ENCODE measurements around the gene CTXN3.

Gene CTXN3

GRCh38 chr5:127649018-127649439 lies at the start of gene CTXN3:
CTXN3 (plus strand) TSS chr5:127649082; CDS start chr5:127657522, 8,440 bp downstream.
- DNase-seq (ENCODE audit: low spot score) = no peak

- DNase-seq (ENCODE audit: low spot score) = no peak
Observed at GRCh38 chr5:127599320-127599719, 49.6 kb upstream of the CTXN3 start.

GRCh38 chr5:127599847-127600246 lies 49.0 kb upstream of the CTXN3 start:
- DNase-seq (ENCODE audit: low spot score) = no peak

- DNase-seq (ENCODE audit: low spot score) = no peak
Observed at GRCh38 chr5:127601111-127601510, 47.8 kb upstream of the CTXN3 start.

GRCh38 chr5:127601601-127602000 lies 47.3 kb upstream of the CTXN3 start:
- no peak for DNase-seq (ENCODE audit: low spot score)

- no peak for DNase-seq (ENCODE audit: low spot score)
Observed at GRCh38 chr5:127602481-127602880, 46.4 kb upstream of the CTXN3 start.

GRCh38 chr5:127602896-127603844 lies 45.7 kb upstream of the CTXN3 start:
- DNase-seq (ENCODE audit: low spot score) = no peak

- DNase-seq (ENCODE audit: low spot score) = no peak
Observed at GRCh38 chr5:127608077-127608660, 40.7 kb upstream of the CTXN3 start.

GRCh38 chr5:127609011-127609410 lies 39.9 kb upstream of the CTXN3 start:
- DNase-seq (ENCODE audit: low spot score) = no peak

- no peak for DNase-seq (ENCODE audit: low spot score)
Observed at GRCh38 chr5:127609957-127610356, 38.9 kb upstream of the CTXN3 start.

GRCh38 chr5:127612441-127613141 lies 36.3 kb upstream of the CTXN3 start:
- DNase-seq (ENCODE audit: low spot score) = no peak

GRCh38 chr5:127615916-127616315 lies 33.0 kb upstream of the CTXN3 start:
- DNase-seq (ENCODE audit: low spot score) = no peak

- no peak for DNase-seq (ENCODE audit: low spot score)
Observed at GRCh38 chr5:127619908-127620479, 28.9 kb upstream of the CTXN3 start.

GRCh38 chr5:127621601-127622325 lies 27.1 kb upstream of the CTXN3 start:
- DNase-seq (ENCODE audit: low spot score) = no peak

GRCh38 chr5:127634007-127634406 lies 14.9 kb upstream of the CTXN3 start:
- DNase-seq (ENCODE audit: low spot score) = no peak

GRCh38 chr5:127639828-127640227 lies 9.1 kb upstream of the CTXN3 start:
- DNase-seq (ENCODE audit: low spot score) = no peak

- DNase-seq (ENCODE audit: low spot score) = no peak
Observed at GRCh38 chr5:127642949-127643348, 5.9 kb upstream of the CTXN3 start.

GRCh38 chr5:127643607-127644006 lies 5.3 kb upstream of the CTXN3 start:
- no peak for DNase-seq (ENCODE audit: low spot score)

GRCh38 chr5:127645300-127645726 lies 3.6 kb upstream of the CTXN3 start:
- no peak for DNase-seq (ENCODE audit: low spot score)

- no peak for DNase-seq (ENCODE audit: low spot score)
Observed at GRCh38 chr5:127647361-127647958, 1.4 kb upstream of the CTXN3 start.

GRCh38 chr5:127650022-127650421 lies 1.1 kb downstream of the CTXN3 start:
- DNase-seq (ENCODE audit: low spot score) = no peak
